ENCODE data around the gene RAVER2.

RAVER2 gene

DNA sequence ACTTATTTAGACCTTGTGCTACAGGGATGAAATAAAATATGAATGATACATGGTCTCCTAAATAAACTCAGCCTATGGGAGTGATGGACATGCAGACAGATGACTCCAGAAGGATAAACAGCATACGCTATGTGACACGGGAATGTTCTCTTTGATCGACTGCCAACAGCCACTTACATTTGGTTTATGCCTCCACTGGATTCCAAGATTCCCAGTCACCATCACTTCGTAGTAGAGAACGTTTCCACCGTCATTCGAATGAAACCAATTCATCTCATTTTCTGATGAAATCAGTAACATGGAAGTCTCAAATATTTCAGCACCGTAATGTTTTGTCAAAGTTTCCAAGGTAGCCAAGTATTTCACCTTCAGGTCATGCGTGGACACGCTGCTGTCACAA lies 121.8 kb downstream of the RAVER2 start:
- Histone ChIP-seq H3K36me3 (ENCODE audit: control insufficient read depth in 1 of 2, insufficient read depth in 2 of 2, low read length in 2 of 2) (peaks cover 26 to 67% of the 10 kb centered on the region in 2 donors), H3K9me3 (ENCODE audit: control insufficient read depth in 1 of 2, low read length in 2 of 2) (no peaks in the 10 kb centered on the region), H3K27ac (ENCODE audit: low read depth, low read length) (no peak overlapping the region), H3K4me1 (ENCODE audit: control insufficient read depth in 1 of 2, insufficient read depth in 2 of 2, low read length in 2 of 2) (peaks cover 0 to 11% of the 10 kb centered on the region in 2 donors), H3K9ac (ENCODE audit: low read depth in 1 of 2, low read length in 2 of 2) (no peak overlapping the region), H3K27me3 (ENCODE audit: control insufficient read depth in 1 of 2, insufficient read depth in 2 of 2, low read length in 2 of 2) (no peaks in the 10 kb centered on the region), H3K4me3 (ENCODE audit: low read depth in 1 of 2, low read length in 2 of 2) (no peak overlapping the region)

DNA sequence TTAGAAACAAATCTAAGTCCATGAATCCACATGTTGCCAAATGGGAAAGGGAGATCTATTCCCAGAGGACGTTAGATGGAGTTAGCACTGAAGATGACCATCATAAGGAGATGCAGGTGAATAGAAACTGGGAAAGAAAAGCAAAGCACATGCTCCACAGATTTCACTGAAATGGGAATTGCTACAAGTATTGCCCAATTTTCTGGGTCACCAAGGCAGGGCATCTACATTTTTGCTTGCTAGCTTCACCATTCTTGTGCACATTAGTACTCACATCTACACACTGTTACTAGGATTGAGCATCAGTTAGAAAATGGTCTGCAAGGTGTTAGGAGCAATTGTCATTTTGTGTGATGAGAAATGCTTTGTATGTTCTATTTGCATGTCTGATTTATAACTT lies 122.4 kb downstream of the RAVER2 start:
- Histone ChIP-seq H3K4me3 (ENCODE audit: low read depth in 1 of 2, low read length in 2 of 2) (no peak overlapping the region), H3K9me3 (ENCODE audit: control insufficient read depth in 1 of 2, low read length in 2 of 2) (no peaks in the 10 kb centered on the region), H3K9ac (ENCODE audit: low read depth in 1 of 2, low read length in 2 of 2) (no peak overlapping the region), H3K36me3 (ENCODE audit: control insufficient read depth in 1 of 2, insufficient read depth in 2 of 2, low read length in 2 of 2) (peaks cover 30 to 68% of the 10 kb centered on the region in 2 donors), H3K4me1 (ENCODE audit: control insufficient read depth in 1 of 2, insufficient read depth in 2 of 2, low read length in 2 of 2) (peaks cover 0 to 11% of the 10 kb centered on the region in 2 donors), H3K27me3 (ENCODE audit: control insufficient read depth in 1 of 2, insufficient read depth in 2 of 2, low read length in 2 of 2) (no peaks in the 10 kb centered on the region), H3K27ac (ENCODE audit: low read depth, low read length) (no peak overlapping the region)

DNA sequence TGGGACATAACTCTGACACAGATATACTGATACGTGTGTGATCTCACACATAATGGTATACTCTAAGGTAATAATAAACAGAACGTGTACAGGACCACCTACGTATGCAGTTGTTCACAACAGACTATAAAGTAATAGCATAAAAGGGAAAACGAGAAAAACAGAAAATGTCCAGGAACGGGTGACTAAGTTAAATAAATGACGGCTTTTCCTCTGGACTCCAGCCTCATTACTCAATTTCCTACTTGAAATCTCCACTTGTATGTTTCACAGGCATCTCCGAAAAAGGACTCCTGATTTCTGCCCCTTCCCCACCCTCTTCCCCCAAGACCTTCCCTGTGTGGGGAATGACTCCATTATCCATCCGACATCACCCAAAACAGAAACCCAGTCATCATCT lies 126.4 kb downstream of the RAVER2 start:
- H3K4me1 ChIP-seq (ENCODE audit: control insufficient read depth in 1 of 2, insufficient read depth in 2 of 2, low read length in 2 of 2) = no peaks in the 10 kb centered on the region
- H3K4me3 ChIP-seq (ENCODE audit: low read depth in 1 of 2, low read length in 2 of 2) = no peak overlapping the region
- H3K9ac ChIP-seq (ENCODE audit: low read depth in 1 of 2, low read length in 2 of 2) = no peak overlapping the region
- H3K27me3 ChIP-seq (ENCODE audit: control insufficient read depth in 1 of 2, insufficient read depth in 2 of 2, low read length in 2 of 2) = no peaks in the 10 kb centered on the region
- no peak overlapping the region for H3K27ac ChIP-seq (ENCODE audit: low read depth, low read length)
- no peaks in the 10 kb centered on the region for H3K9me3 ChIP-seq (ENCODE audit: control insufficient read depth in 1 of 2, low read length in 2 of 2)
- peaks cover 44 to 82% of the 10 kb centered on the region in 2 donors for H3K36me3 ChIP-seq (ENCODE audit: control insufficient read depth in 1 of 2, insufficient read depth in 2 of 2, low read length in 2 of 2)

DNA sequence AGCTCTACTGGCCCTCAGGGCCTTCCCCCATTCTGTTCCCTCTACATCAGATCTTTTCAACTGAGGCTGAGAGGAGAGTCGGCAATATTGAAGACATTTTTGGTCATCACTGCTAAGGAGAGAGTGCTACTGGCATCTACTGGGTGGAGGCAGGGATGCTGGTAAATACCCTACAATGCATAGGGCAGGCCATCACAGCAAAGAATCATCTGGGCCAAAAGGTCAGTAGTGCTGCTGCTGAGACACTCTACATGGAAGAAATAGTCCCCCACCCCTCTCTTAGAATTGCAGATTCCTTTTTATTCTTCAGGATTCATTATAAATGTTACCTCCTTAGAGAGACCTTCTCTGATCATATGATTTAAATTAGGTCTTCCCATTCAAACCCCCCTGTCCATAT lies 127.2 kb downstream of the RAVER2 start:
- H3K27me3 ChIP-seq (ENCODE audit: control insufficient read depth in 1 of 2, insufficient read depth in 2 of 2, low read length in 2 of 2) = no peaks in the 10 kb centered on the region
- H3K4me3 ChIP-seq (ENCODE audit: low read depth in 1 of 2, low read length in 2 of 2) = no peak overlapping the region
- H3K9me3 ChIP-seq (ENCODE audit: control insufficient read depth in 1 of 2, low read length in 2 of 2) = no peaks in the 10 kb centered on the region
- no peaks in the 10 kb centered on the region for H3K4me1 ChIP-seq (ENCODE audit: control insufficient read depth in 1 of 2, insufficient read depth in 2 of 2, low read length in 2 of 2)
- no peak overlapping the region for H3K9ac ChIP-seq (ENCODE audit: low read depth in 1 of 2, low read length in 2 of 2)
- H3K27ac ChIP-seq (ENCODE audit: low read depth, low read length) = no peak overlapping the region
- peaks cover 40 to 81% of the 10 kb centered on the region in 2 donors for H3K36me3 ChIP-seq (ENCODE audit: control insufficient read depth in 1 of 2, insufficient read depth in 2 of 2, low read length in 2 of 2)

DNA sequence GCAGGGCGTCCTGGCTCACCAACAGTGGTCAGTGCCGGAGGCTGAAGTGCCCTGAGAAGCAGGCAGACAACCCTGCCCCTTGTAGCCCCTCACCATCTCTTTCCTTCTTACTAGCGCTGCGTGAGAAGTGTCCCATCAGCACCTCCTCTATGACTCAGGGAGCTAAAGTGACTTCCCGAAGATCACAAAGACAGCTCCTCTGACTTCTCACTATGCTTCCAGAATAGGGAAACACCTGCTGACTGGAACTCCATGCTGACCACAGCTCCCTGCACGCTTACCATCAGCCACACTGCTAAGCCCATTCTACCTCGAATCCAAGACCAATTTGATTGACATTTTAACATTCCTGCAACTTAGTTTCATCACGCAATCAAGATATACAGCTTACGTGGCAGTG lies 128.7 kb downstream of the RAVER2 start:
- H3K9ac ChIP-seq (ENCODE audit: low read depth in 1 of 2, low read length in 2 of 2) = no peak overlapping the region
- no peak overlapping the region for H3K27ac ChIP-seq (ENCODE audit: low read depth, low read length)
- peaks cover 37 to 78% of the 10 kb centered on the region in 2 donors for H3K36me3 ChIP-seq (ENCODE audit: control insufficient read depth in 1 of 2, insufficient read depth in 2 of 2, low read length in 2 of 2)

DNA sequence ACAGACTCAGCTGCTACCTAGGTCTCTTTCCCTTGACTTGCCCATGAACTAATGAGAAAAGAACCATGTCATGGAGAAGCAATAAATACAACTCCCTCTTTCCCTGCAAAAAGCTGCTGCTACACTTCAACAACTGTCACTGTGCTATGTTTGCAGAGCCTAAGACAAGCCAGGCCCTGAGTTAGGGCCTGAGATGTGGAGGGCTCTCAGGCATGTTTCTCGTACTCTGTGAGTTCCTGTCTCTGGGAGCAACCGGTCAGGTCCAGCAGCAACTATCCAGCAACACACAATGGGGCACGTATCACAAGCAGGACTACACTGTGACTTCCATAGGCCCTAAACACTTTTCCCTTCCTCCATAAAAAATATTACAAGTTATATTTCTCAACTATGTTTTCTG lies 129.8 kb downstream of the RAVER2 start:
- H3K27ac ChIP-seq (ENCODE audit: low read depth, low read length) = no peak overlapping the region
- no peaks in the 10 kb centered on the region for H3K27me3 ChIP-seq (ENCODE audit: control insufficient read depth in 1 of 2, insufficient read depth in 2 of 2, low read length in 2 of 2)
- H3K36me3 ChIP-seq (ENCODE audit: control insufficient read depth in 1 of 2, insufficient read depth in 2 of 2, low read length in 2 of 2) = peaks cover 34 to 73% of the 10 kb centered on the region in 2 donors
- H3K9ac ChIP-seq (ENCODE audit: low read depth in 1 of 2, low read length in 2 of 2) = no peak overlapping the region
- no peaks in the 10 kb centered on the region for H3K9me3 ChIP-seq (ENCODE audit: control insufficient read depth in 1 of 2, low read length in 2 of 2)
- H3K4me3 ChIP-seq (ENCODE audit: low read depth in 1 of 2, low read length in 2 of 2) = no peak overlapping the region
- H3K4me1 ChIP-seq (ENCODE audit: control insufficient read depth in 1 of 2, insufficient read depth in 2 of 2, low read length in 2 of 2) = no peaks in the 10 kb centered on the region

More for the DNA sequence above, 128.7 kb downstream of the RAVER2 start:
- H3K27me3 ChIP-seq (ENCODE audit: control insufficient read depth in 1 of 2, insufficient read depth in 2 of 2, low read length in 2 of 2) = no peaks in the 10 kb centered on the region
- no peaks in the 10 kb centered on the region for H3K9me3 ChIP-seq (ENCODE audit: control insufficient read depth in 1 of 2, low read length in 2 of 2)
- H3K4me3 ChIP-seq (ENCODE audit: low read depth in 1 of 2, low read length in 2 of 2) = no peak overlapping the region
- no peaks in the 10 kb centered on the region for H3K4me1 ChIP-seq (ENCODE audit: control insufficient read depth in 1 of 2, insufficient read depth in 2 of 2, low read length in 2 of 2)

DNA sequence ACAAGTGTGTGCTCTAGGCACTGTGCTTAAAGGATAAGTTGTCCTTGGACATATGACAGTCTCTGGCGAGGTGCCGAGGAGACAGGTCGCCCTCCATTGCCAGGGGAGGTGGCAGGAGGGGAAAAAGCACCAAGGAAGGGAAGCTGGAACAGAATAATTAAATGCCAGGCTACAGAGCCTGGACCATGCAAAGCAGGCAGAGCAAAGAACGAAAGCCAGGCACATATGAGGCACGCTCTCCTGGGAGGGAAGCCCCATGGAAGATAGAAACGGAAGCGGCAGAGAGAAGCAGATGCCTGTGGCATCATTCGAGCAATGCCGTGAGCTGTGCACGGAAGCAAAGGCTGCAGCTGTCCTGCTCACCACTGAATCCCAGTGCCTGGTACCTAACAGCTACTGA lies 130.2 kb downstream of the RAVER2 start:
- H3K9me3 ChIP-seq (ENCODE audit: control insufficient read depth in 1 of 2, low read length in 2 of 2) = no peaks in the 10 kb centered on the region
- H3K27me3 ChIP-seq (ENCODE audit: control insufficient read depth in 1 of 2, insufficient read depth in 2 of 2, low read length in 2 of 2) = no peaks in the 10 kb centered on the region
- no peaks in the 10 kb centered on the region for H3K4me1 ChIP-seq (ENCODE audit: control insufficient read depth in 1 of 2, insufficient read depth in 2 of 2, low read length in 2 of 2)
- no peak overlapping the region for H3K9ac ChIP-seq (ENCODE audit: low read depth in 1 of 2, low read length in 2 of 2)
- peaks cover 34 to 68% of the 10 kb centered on the region in 2 donors for H3K36me3 ChIP-seq (ENCODE audit: control insufficient read depth in 1 of 2, insufficient read depth in 2 of 2, low read length in 2 of 2)
- H3K27ac ChIP-seq (ENCODE audit: low read depth, low read length) = no peak overlapping the region
- no peak overlapping the region for H3K4me3 ChIP-seq (ENCODE audit: low read depth in 1 of 2, low read length in 2 of 2)

DNA sequence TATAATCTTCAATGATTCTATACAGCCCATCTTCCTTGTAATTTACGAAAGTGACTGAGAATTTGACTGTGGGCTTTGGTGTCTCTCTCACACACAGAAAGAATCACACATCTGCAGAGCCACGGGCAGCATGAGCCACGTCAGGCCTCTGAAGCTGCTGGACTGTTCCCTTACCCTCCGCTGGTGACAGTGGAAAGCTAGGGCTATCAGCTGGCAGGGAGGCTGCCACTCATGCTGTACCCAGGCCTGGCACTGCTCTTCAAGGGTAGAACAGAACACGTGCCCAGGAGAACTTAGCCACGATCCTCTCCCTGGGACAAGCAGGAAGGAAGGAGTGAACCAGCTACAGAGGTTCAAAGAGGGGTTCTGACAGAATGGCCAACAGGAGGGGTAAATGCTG lies 130.7 kb downstream of the RAVER2 start:
- H3K9ac ChIP-seq (ENCODE audit: low read depth in 1 of 2, low read length in 2 of 2) = no peak overlapping the region
- no peak overlapping the region for H3K4me3 ChIP-seq (ENCODE audit: low read depth in 1 of 2, low read length in 2 of 2)
- no peaks in the 10 kb centered on the region for H3K4me1 ChIP-seq (ENCODE audit: control insufficient read depth in 1 of 2, insufficient read depth in 2 of 2, low read length in 2 of 2)
- no peak overlapping the region for H3K27ac ChIP-seq (ENCODE audit: low read depth, low read length)
- no peaks in the 10 kb centered on the region for H3K27me3 ChIP-seq (ENCODE audit: control insufficient read depth in 1 of 2, insufficient read depth in 2 of 2, low read length in 2 of 2)
- H3K9me3 ChIP-seq (ENCODE audit: control insufficient read depth in 1 of 2, low read length in 2 of 2) = no peaks in the 10 kb centered on the region
- peaks cover 35 to 67% of the 10 kb centered on the region in 2 donors for H3K36me3 ChIP-seq (ENCODE audit: control insufficient read depth in 1 of 2, insufficient read depth in 2 of 2, low read length in 2 of 2)

DNA sequence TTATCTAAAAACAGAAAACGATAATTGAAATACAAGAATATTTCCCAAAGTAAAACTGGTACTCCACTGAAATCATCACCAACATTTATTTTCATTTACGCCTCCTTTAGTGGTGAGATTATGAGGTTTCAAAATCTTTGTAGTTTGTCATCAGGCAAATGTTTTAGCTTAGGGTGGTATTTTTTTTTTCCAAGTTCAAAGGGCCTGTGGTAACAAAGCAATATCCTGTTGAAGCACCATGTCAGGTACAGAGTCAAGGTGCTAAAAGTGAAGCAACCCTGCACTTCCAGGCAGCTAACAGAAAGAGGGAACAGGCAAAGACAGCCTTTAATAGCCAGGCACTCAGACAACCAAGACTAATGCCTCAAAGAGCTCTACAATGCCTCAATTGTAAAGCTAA lies 132.3 kb downstream of the RAVER2 start:
- Histone ChIP-seq H3K27ac (ENCODE audit: low read depth, low read length) (no peak overlapping the region), H3K9me3 (ENCODE audit: control insufficient read depth in 1 of 2, low read length in 2 of 2) (no peaks in the 10 kb centered on the region), H3K36me3 (ENCODE audit: control insufficient read depth in 1 of 2, insufficient read depth in 2 of 2, low read length in 2 of 2) (peaks cover 29 to 68% of the 10 kb centered on the region in 2 donors), H3K4me3 (ENCODE audit: low read depth in 1 of 2, low read length in 2 of 2) (no peak overlapping the region), H3K4me1 (ENCODE audit: control insufficient read depth in 1 of 2, insufficient read depth in 2 of 2, low read length in 2 of 2) (no peaks in the 10 kb centered on the region), H3K9ac (ENCODE audit: low read depth in 1 of 2, low read length in 2 of 2) (no peak overlapping the region), H3K27me3 (ENCODE audit: control insufficient read depth in 1 of 2, insufficient read depth in 2 of 2, low read length in 2 of 2) (no peaks in the 10 kb centered on the region)

DNA sequence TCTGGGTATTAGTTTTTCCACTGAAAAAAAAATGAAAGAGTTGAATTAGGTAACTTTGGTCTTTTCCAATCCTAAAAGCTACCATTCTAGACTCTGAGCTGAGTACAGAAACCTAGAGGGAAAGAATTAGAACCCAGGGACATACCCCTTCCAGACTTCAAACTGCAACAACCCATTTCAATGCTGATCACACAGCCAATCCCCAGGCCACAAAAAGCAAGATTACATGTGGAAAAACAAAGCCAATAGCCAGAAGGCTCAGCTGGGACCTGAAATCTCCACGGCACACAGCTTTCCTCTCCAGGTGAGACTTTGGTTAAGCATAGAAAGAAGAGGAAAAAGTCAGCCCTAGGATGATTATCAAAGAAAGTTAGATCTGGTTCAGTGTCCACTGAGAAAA lies 132.7 kb downstream of the RAVER2 start:
- Histone ChIP-seq H3K4me3 (ENCODE audit: low read depth in 1 of 2, low read length in 2 of 2) (no peak overlapping the region), H3K4me1 (ENCODE audit: control insufficient read depth in 1 of 2, insufficient read depth in 2 of 2, low read length in 2 of 2) (no peaks in the 10 kb centered on the region), H3K36me3 (ENCODE audit: control insufficient read depth in 1 of 2, insufficient read depth in 2 of 2, low read length in 2 of 2) (peaks cover 31 to 68% of the 10 kb centered on the region in 2 donors), H3K27me3 (ENCODE audit: control insufficient read depth in 1 of 2, insufficient read depth in 2 of 2, low read length in 2 of 2) (no peaks in the 10 kb centered on the region), H3K9me3 (ENCODE audit: control insufficient read depth in 1 of 2, low read length in 2 of 2) (no peaks in the 10 kb centered on the region), H3K27ac (ENCODE audit: low read depth, low read length) (no peak overlapping the region), H3K9ac (ENCODE audit: low read depth in 1 of 2, low read length in 2 of 2) (no peak overlapping the region)

DNA sequence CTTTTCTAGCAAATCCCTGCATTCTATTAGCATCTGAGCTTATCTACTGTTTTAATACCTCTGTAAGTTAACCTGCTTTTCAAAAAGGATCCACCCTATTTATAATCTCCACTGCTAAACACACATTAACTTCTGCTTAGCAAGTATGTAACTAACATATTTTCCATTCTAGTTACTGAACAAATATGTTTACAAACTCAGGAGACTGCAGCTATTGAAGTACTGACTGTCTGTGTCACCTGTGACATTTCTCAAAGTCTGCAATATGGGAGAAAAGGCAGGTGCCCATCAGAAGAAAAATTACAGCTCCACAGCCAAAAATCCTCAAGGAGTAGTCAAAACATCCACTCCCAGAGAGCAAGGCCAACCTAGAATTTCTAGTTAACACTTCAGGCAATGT lies 133.2 kb downstream of the RAVER2 start:
- Histone ChIP-seq H3K4me3 (ENCODE audit: low read depth in 1 of 2, low read length in 2 of 2) (no peak overlapping the region), H3K27ac (ENCODE audit: low read depth, low read length) (no peak overlapping the region), H3K36me3 (ENCODE audit: control insufficient read depth in 1 of 2, insufficient read depth in 2 of 2, low read length in 2 of 2) (peaks cover 32 to 68% of the 10 kb centered on the region in 2 donors), H3K4me1 (ENCODE audit: control insufficient read depth in 1 of 2, insufficient read depth in 2 of 2, low read length in 2 of 2) (peaks cover 0 to 2% of the 10 kb centered on the region in 2 donors), H3K27me3 (ENCODE audit: control insufficient read depth in 1 of 2, insufficient read depth in 2 of 2, low read length in 2 of 2) (no peaks in the 10 kb centered on the region), H3K9ac (ENCODE audit: low read depth in 1 of 2, low read length in 2 of 2) (no peak overlapping the region), H3K9me3 (ENCODE audit: control insufficient read depth in 1 of 2, low read length in 2 of 2) (no peaks in the 10 kb centered on the region)

All from duodenal mucosa (tissue), 2 donors.